GM13977 (cell line): ENCODE data around the gene SERP2.
"Not testable (repeated sequence)": the region's sequence is repeated elsewhere in the genome, so short reads cannot be mapped to it uniquely, and the experiment has no call there.

Source experiments
- DNase-seq: peaks from one replicate; pipeline ENCODE4 v3.0.0; 2012; ENCODE audit warnings: low spot score
- in situ Hi-C: fragments of 300-500 bp; cut with MboI; formaldehyde crosslinking; loops from one replicate; pipeline ENCODE4 v1.12.0; 2022; ENCODE audit warnings: low sequenced_read_pairs, low pct_unique_long_range_greater_than_20kb, mixed read lengths, inconsistent platforms; ENCODE audit not compliant: unreplicated experiment
- TF ChIP-seq, protein P1 (sequence below): IDR thresholded peaks from 2 replicates; pipeline ENCODE4 v1.5.1; 2012; ENCODE audit warnings: mild to moderate bottlenecking, control low read depth; ENCODE audit not compliant: insufficient read depth; ENCODE audit errors: extremely low read depth, missing control alignments

The SERP2 gene

GRCh38 chr13:44373601-44374347 lies at the start of gene SERP2:
Gene SERP2, plus strand, starts transcription at chr13:44373824. Its CDS starts 202 bp downstream, at chr13:44374026.
- no peak for DNase-seq
- TF ChIP-seq, protein P1, sequence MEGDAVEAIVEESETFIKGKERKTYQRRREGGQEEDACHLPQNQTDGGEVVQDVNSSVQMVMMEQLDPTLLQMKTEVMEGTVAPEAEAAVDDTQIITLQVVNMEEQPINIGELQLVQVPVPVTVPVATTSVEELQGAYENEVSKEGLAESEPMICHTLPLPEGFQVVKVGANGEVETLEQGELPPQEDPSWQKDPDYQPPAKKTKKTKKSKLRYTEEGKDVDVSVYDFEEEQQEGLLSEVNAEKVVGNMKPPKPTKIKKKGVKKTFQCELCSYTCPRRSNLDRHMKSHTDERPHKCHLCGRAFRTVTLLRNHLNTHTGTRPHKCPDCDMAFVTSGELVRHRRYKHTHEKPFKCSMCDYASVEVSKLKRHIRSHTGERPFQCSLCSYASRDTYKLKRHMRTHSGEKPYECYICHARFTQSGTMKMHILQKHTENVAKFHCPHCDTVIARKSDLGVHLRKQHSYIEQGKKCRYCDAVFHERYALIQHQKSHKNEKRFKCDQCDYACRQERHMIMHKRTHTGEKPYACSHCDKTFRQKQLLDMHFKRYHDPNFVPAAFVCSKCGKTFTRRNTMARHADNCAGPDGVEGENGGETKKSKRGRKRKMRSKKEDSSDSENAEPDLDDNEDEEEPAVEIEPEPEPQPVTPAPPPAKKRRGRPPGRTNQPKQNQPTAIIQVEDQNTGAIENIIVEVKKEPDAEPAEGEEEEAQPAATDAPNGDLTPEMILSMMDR: no peak
- in situ Hi-C loops: no loop called here

- no peak for DNase-seq
- TF ChIP-seq, protein P1: no peak
- in situ Hi-C loops: no loop called here
Measured at GRCh38 chr13:44326961-44327360, 46.7 kb upstream of the SERP2 start.

GRCh38 chr13:44329041-44329440 lies 44.6 kb upstream of the SERP2 start:
- in situ Hi-C loops, DNase-seq: not testable (repeated sequence)

- TF ChIP-seq, protein P1: no peak
- in situ Hi-C loops: no loop called here
Measured at GRCh38 chr13:44329909-44330545, 43.6 kb upstream of the SERP2 start.

GRCh38 chr13:44331446-44331845 lies 42.2 kb upstream of the SERP2 start:
- TF ChIP-seq, protein P1: no peak
- no peak for DNase-seq
- in situ Hi-C loops: no loop called here

More at GRCh38 chr13:44329909-44330545, 43.6 kb upstream of the SERP2 start:
- DNase-seq: no peak

DNA sequence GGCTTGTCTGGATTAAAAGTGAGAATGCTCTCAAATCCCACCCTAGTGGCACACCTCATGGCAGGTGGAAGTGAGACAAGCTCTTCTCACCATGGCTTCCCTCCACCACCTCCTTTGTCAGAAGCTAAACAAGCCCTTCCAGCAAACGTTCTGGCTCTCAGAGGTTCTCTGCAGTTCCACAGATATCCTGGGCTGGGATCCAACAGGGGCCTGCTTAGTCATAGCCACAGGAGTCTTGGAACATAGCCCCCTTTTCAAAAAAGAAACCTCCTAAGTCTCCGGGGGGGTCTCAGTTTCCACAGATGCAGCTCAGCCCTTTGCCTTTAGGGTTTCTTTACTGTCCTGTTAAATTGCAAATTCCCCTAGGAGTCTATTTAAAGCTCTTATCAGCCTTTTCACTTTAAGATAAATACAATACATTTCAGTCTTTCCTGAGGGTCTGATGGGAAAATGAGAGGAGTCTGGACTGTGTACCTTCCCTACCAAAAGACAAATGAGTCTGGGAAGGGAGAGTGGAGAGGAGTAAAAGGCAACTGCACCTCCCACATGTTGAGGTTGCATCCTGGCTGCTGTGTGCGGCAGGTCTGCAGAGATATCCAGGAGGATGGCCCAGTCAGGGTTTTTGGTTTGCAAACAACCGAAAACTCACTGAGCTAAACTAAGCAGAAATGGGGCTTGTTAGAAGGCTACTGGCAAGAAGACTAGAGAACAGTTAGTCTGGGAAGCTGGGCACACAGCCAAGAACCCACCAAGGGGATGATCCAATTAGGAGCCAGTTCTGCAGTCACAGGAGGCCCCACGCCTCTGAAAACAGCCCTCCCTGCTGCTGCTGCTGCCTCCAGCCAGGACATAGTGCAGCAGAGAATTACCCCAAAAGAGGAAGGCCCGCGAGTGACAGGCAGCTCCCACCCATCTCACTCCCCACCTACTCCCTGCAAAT lies 41.4 kb upstream of the SERP2 start:
- in situ Hi-C loops: no loop called here
- DNase-seq: no peak

More for the DNA sequence above, 41.4 kb upstream of the SERP2 start:
- TF ChIP-seq, protein P1: no peak
